Measurements from ENCODE around the gene UBXN6.

The UBXN6 gene

GRCh38 chr19:4439243-4439642, 18.4 kb downstream of the UBXN6 start:
- Histone ChIP-seq H3K36me3 (ENCODE audit: control insufficient read depth in 5 of 5, insufficient read depth in 5 of 5, low read length in 5 of 5) (peaks cover 0 to 38% (median 15%) of the 10 kb centered on the region in 5 donors), H3K27me3 (ENCODE audit: control insufficient read depth in 5 of 5, insufficient read depth in 4 of 5, low read length in 5 of 5) (no peaks in the 10 kb centered on the region), H3K4me3 (ENCODE audit: low read depth in 1 of 5, low read length in 5 of 5) (no peak overlapping the region), H3K9ac (ENCODE audit: low read length in 5 of 5) (no peak overlapping the region), H3K4me1 (ENCODE audit: control insufficient read depth in 5 of 5, insufficient read depth in 5 of 5, low read length in 5 of 5) (no peaks in the 10 kb centered on the region), H3K27ac (ENCODE audit: low read depth, low read length) (no peak overlapping the region), H3K9me3 (ENCODE audit: control insufficient read depth in 5 of 5, low read length in 5 of 5) (no peaks in the 10 kb centered on the region)

DNA sequence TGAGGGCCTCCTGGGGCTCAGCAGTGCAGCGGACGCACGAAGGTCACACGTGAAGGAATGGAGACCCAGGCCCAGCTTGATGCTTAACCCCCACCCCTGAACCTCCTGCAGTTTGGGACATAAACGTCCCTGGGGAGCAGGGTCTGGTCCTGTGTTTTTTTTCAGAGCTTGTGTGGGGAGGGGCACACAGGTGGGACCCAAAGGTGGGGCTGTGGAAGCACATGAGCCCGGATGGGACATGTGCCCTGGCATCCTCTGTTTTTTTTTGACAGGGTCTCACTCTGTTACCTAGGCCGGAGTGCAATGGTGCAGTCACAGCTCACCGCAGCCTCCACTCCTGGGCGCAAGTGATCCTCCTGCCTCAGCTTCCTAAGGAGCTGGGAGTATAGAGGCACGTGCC, 20.5 kb downstream of the UBXN6 start:
- Histone ChIP-seq H3K4me3 (ENCODE audit: low read depth in 1 of 5, low read length in 5 of 5) (no peak overlapping the region), H3K36me3 (ENCODE audit: control insufficient read depth in 5 of 5, insufficient read depth in 5 of 5, low read length in 5 of 5) (peaks cover 0 to 51% (median 26%) of the 10 kb centered on the region in 5 donors), H3K9ac (ENCODE audit: low read length in 5 of 5) (no peak overlapping the region), H3K4me1 (ENCODE audit: control insufficient read depth in 5 of 5, insufficient read depth in 5 of 5, low read length in 5 of 5) (peaks cover 0 to 3% (median 0%) of the 10 kb centered on the region in 5 donors), H3K27ac (ENCODE audit: low read depth, low read length) (no peak overlapping the region), H3K9me3 (ENCODE audit: control insufficient read depth in 5 of 5, low read length in 5 of 5) (no peaks in the 10 kb centered on the region), H3K27me3 (ENCODE audit: control insufficient read depth in 5 of 5, insufficient read depth in 4 of 5, low read length in 5 of 5) (no peaks in the 10 kb centered on the region)

- Histone ChIP-seq H3K27me3 (ENCODE audit: control insufficient read depth in 5 of 5, insufficient read depth in 4 of 5, low read length in 5 of 5) (no peaks in the 10 kb centered on the region), H3K36me3 (ENCODE audit: control insufficient read depth in 5 of 5, insufficient read depth in 5 of 5, low read length in 5 of 5) (peaks cover 0 to 56% (median 34%) of the 10 kb centered on the region in 5 donors), H3K9me3 (ENCODE audit: control insufficient read depth in 5 of 5, low read length in 5 of 5) (no peaks in the 10 kb centered on the region), H3K27ac (ENCODE audit: low read depth, low read length) (no peak overlapping the region), H3K9ac (ENCODE audit: low read length in 5 of 5) (no peak overlapping the region), H3K4me1 (ENCODE audit: control insufficient read depth in 5 of 5, insufficient read depth in 5 of 5, low read length in 5 of 5) (peaks cover 0 to 8% (median 0%) of the 10 kb centered on the region in 5 donors), H3K4me3 (ENCODE audit: low read depth in 1 of 5, low read length in 5 of 5) (no peak overlapping the region)
These were observed 21.4 kb downstream of the UBXN6 start for GRCh38 chr19:4436231-4436630.

DNA sequence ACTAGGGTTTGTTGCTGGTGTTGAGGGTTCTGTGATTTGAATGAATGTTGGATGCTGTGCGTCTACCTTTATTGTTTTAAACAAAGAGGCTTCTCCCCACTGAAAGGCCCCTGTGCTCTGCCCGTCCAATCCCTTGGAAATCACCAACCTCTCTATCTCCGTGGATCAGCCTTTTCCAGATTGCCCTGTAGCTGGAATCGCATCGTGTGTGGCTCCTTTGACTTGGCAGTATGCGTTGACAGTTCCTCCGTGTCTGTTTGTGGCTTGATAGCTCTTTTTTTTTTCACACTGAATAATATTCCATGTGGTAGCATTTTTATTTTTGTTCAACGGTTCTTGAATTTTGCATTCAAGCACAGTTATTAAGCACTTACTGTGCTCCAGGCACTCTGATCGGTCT, 23.2 kb downstream of the UBXN6 start:
- Histone ChIP-seq H3K27ac (ENCODE audit: low read depth, low read length) (no peak overlapping the region), H3K9ac (ENCODE audit: low read length in 5 of 5) (no peak overlapping the region), H3K36me3 (ENCODE audit: control insufficient read depth in 5 of 5, insufficient read depth in 5 of 5, low read length in 5 of 5) (peaks cover 0 to 62% (median 45%) of the 10 kb centered on the region in 5 donors)

GRCh38 chr19:4432918-4433506, 24.6 kb downstream of the UBXN6 start:
- Histone ChIP-seq H3K4me1 (ENCODE audit: control insufficient read depth in 5 of 5, insufficient read depth in 5 of 5, low read length in 5 of 5) (peaks cover 0 to 13% (median 0%) of the 10 kb centered on the region in 5 donors), H3K27ac (ENCODE audit: low read depth, low read length) (no peak overlapping the region), H3K9ac (ENCODE audit: low read length in 5 of 5) (no peak overlapping the region), H3K4me3 (ENCODE audit: low read depth in 1 of 5, low read length in 5 of 5) (no peak overlapping the region), H3K36me3 (ENCODE audit: control insufficient read depth in 5 of 5, insufficient read depth in 5 of 5, low read length in 5 of 5) (peaks cover 0 to 70% (median 49%) of the 10 kb centered on the region in 5 donors), H3K27me3 (ENCODE audit: control insufficient read depth in 5 of 5, insufficient read depth in 4 of 5, low read length in 5 of 5) (no peaks in the 10 kb centered on the region), H3K9me3 (ENCODE audit: control insufficient read depth in 5 of 5, low read length in 5 of 5) (no peaks in the 10 kb centered on the region)

More for the DNA sequence above, 23.2 kb downstream of the UBXN6 start:
- H3K27me3 ChIP-seq (ENCODE audit: control insufficient read depth in 5 of 5, insufficient read depth in 4 of 5, low read length in 5 of 5), result no peaks in the 10 kb centered on the region
- H3K4me3 ChIP-seq (ENCODE audit: low read depth in 1 of 5, low read length in 5 of 5), result no peak overlapping the region
- peaks cover 0 to 13% (median 0%) of the 10 kb centered on the region in 5 donors for H3K4me1 ChIP-seq (ENCODE audit: control insufficient read depth in 5 of 5, insufficient read depth in 5 of 5, low read length in 5 of 5)
- no peaks in the 10 kb centered on the region for H3K9me3 ChIP-seq (ENCODE audit: control insufficient read depth in 5 of 5, low read length in 5 of 5)

- H3K27me3 ChIP-seq (ENCODE audit: control insufficient read depth in 5 of 5, insufficient read depth in 4 of 5, low read length in 5 of 5), result no peaks in the 10 kb centered on the region
- H3K36me3 ChIP-seq (ENCODE audit: control insufficient read depth in 5 of 5, insufficient read depth in 5 of 5, low read length in 5 of 5), result peaks cover 0 to 67% (median 49%) of the 10 kb centered on the region in 5 donors
- H3K27ac ChIP-seq (ENCODE audit: low read depth, low read length), result no peak overlapping the region
- H3K9ac ChIP-seq (ENCODE audit: low read length in 5 of 5), result no peak overlapping the region
- H3K4me3 ChIP-seq (ENCODE audit: low read depth in 1 of 5, low read length in 5 of 5), result no peak overlapping the region
- H3K9me3 ChIP-seq (ENCODE audit: control insufficient read depth in 5 of 5, low read length in 5 of 5), result no peaks in the 10 kb centered on the region
- peaks cover 0 to 13% (median 0%) of the 10 kb centered on the region in 5 donors for H3K4me1 ChIP-seq (ENCODE audit: control insufficient read depth in 5 of 5, insufficient read depth in 5 of 5, low read length in 5 of 5)
These were observed 25.6 kb downstream of the UBXN6 start for GRCh38 chr19:4431808-4432674.

GRCh38 chr19:4431296-4431695, 26.3 kb downstream of the UBXN6 start:
- Histone ChIP-seq H3K9me3 (ENCODE audit: control insufficient read depth in 5 of 5, low read length in 5 of 5) (no peaks in the 10 kb centered on the region), H3K4me1 (ENCODE audit: control insufficient read depth in 5 of 5, insufficient read depth in 5 of 5, low read length in 5 of 5) (peaks cover 0 to 13% (median 0%) of the 10 kb centered on the region in 5 donors), H3K4me3 (ENCODE audit: low read depth in 1 of 5, low read length in 5 of 5) (no peak overlapping the region), H3K36me3 (ENCODE audit: control insufficient read depth in 5 of 5, insufficient read depth in 5 of 5, low read length in 5 of 5) (peaks cover 0 to 63% (median 47%) of the 10 kb centered on the region in 5 donors), H3K9ac (ENCODE audit: low read length in 5 of 5) (no peak overlapping the region), H3K27ac (ENCODE audit: low read depth, low read length) (no peak overlapping the region), H3K27me3 (ENCODE audit: control insufficient read depth in 5 of 5, insufficient read depth in 4 of 5, low read length in 5 of 5) (no peaks in the 10 kb centered on the region)

GRCh38 chr19:4430760-4431159, 26.8 kb downstream of the UBXN6 start:
- Histone ChIP-seq H3K9ac (ENCODE audit: low read length in 5 of 5) (no peak overlapping the region), H3K27me3 (ENCODE audit: control insufficient read depth in 5 of 5, insufficient read depth in 4 of 5, low read length in 5 of 5) (no peaks in the 10 kb centered on the region), H3K4me1 (ENCODE audit: control insufficient read depth in 5 of 5, insufficient read depth in 5 of 5, low read length in 5 of 5) (peaks cover 0 to 13% (median 0%) of the 10 kb centered on the region in 5 donors), H3K27ac (ENCODE audit: low read depth, low read length) (no peak overlapping the region), H3K4me3 (ENCODE audit: low read depth in 1 of 5, low read length in 5 of 5) (no peak overlapping the region), H3K9me3 (ENCODE audit: control insufficient read depth in 5 of 5, low read length in 5 of 5) (no peaks in the 10 kb centered on the region), H3K36me3 (ENCODE audit: control insufficient read depth in 5 of 5, insufficient read depth in 5 of 5, low read length in 5 of 5) (peaks cover 0 to 61% (median 46%) of the 10 kb centered on the region in 5 donors)

- H3K36me3 ChIP-seq (ENCODE audit: control insufficient read depth in 5 of 5, insufficient read depth in 5 of 5, low read length in 5 of 5), result peaks cover 0 to 55% (median 47%) of the 10 kb centered on the region in 5 donors
- no peaks in the 10 kb centered on the region for H3K9me3 ChIP-seq (ENCODE audit: control insufficient read depth in 5 of 5, low read length in 5 of 5)
- H3K27ac ChIP-seq (ENCODE audit: low read depth, low read length), result no peak overlapping the region
- H3K4me1 ChIP-seq (ENCODE audit: control insufficient read depth in 5 of 5, insufficient read depth in 5 of 5, low read length in 5 of 5), result peaks cover 0 to 13% (median 0%) of the 10 kb centered on the region in 5 donors
- H3K4me3 ChIP-seq (ENCODE audit: low read depth in 1 of 5, low read length in 5 of 5), result no peak overlapping the region
- no peaks in the 10 kb centered on the region for H3K27me3 ChIP-seq (ENCODE audit: control insufficient read depth in 5 of 5, insufficient read depth in 4 of 5, low read length in 5 of 5)
- no peak overlapping the region for H3K9ac ChIP-seq (ENCODE audit: low read length in 5 of 5)
These were observed 27.8 kb downstream of the UBXN6 start for GRCh38 chr19:4429771-4430171.

- Histone ChIP-seq H3K36me3 (ENCODE audit: control insufficient read depth in 5 of 5, insufficient read depth in 5 of 5, low read length in 5 of 5) (peaks cover 0 to 52% (median 42%) of the 10 kb centered on the region in 5 donors), H3K9ac (ENCODE audit: low read length in 5 of 5) (no peak overlapping the region), H3K4me1 (ENCODE audit: control insufficient read depth in 5 of 5, insufficient read depth in 5 of 5, low read length in 5 of 5) (peaks cover 0 to 13% (median 0%) of the 10 kb centered on the region in 5 donors), H3K27me3 (ENCODE audit: control insufficient read depth in 5 of 5, insufficient read depth in 4 of 5, low read length in 5 of 5) (no peaks in the 10 kb centered on the region), H3K4me3 (ENCODE audit: low read depth in 1 of 5, low read length in 5 of 5) (no peak overlapping the region), H3K9me3 (ENCODE audit: control insufficient read depth in 5 of 5, low read length in 5 of 5) (no peaks in the 10 kb centered on the region), H3K27ac (ENCODE audit: low read depth, low read length) (no peak overlapping the region)
These were observed 28.3 kb downstream of the UBXN6 start for GRCh38 chr19:4429256-4429655.
